Measurements from ENCODE around the gene ALOX15B. TPM values are rescaled to one million over a fixed set of nuclear protein-coding genes. Genes with fewer than 3 reads are reported as not detected.

Gene ALOX15B
- total RNA-seq, 2 experiments from 2014 or later = not detected

DNA sequence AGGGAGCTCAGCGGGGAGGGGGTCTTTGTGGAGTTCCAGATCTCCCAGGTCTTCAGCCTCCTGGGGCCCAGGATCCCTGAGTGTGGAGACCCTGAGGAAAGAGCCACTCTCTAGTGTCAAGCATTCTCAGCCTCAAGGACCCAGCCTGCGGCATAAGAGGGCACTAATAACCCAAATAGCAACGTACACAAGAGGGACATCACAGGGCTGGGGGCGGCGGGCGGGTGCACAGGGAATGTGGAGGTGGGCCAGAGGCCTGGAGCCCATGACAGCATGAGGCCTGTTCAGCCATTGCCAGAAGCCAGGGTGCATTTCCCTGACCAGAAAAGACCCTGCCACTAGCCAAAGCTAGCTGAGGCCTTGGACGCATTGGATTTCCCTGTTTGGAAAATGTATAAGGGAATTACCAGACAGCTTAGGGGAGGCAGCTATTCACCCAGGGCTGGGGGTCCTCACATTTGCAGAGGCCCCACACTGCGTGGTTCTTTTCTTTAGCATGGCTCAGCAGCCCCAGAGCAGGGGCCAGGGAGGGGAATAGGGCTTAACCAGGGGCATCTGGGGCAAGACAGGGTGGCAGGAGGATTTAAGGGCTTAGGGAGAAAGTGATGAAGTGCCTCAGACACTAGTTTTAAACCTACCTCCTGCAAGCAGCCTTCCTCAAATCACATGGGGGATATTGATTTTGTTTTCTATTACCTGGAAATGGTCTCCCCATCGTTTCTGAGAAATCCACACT, 13.5 kb upstream of the ALOX15B start:
- ChIA-PET CTCF (interaction anchor here (0.6 to 1.1 kb wide), 2 partner anchors 110 to 304 kb away, joined by 3 read pairs; no protein-coding TSS in a partner anchor), POLR2A (no interaction called here)

DNA sequence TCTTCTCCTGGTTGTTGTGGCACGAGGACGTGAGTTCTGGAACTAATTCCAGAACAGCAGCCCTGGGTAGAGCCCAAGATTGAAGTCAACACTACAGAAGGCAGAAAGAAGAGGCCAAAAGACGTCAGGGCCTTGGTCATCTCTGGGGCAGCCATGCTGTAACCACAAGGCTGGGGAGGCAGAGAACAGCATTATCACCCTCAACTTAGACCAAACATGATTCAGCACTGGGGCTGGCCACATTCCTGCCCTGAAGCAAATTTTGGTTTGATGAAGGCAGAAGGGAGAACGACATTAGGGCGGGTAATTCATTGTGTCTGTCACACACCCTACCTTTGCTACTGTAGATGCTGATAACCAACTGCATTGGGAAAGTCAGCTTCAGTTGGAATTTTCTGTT, 9.7 kb upstream of the ALOX15B start:
- CTCF ChIA-PET = interaction anchor here (1.3 kb wide), 1 partner anchor 32 kb away, joined by 4 read pairs; no protein-coding TSS in a partner anchor
- POLR2A ChIA-PET = no interaction called here

DNA sequence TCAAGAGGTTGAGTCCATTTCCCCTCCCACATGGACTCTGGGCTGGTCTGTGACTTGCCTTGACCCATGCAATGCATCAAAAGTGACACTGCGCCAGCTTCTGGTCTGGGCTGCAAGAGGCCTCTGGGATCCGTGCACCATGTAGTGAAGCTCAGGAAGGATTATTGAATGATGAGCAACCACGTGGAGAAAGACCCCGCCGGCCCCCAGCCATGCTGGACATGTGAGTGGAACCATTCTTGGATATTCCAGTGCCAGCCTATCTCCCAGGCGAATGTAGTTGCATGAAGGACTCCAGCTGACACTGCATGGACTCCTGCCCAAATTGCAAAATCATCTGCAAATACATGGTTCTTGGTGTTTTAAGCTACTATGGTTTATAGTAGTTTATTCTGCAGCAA, 7.6 kb upstream of the ALOX15B start:
- ChIA-PET CTCF (interaction anchor here (0.6 to 1.1 kb wide), 2 partner anchors 10 to 383 kb away, joined by 3 read pairs; no protein-coding TSS in a partner anchor), POLR2A (no interaction called here)

DNA sequence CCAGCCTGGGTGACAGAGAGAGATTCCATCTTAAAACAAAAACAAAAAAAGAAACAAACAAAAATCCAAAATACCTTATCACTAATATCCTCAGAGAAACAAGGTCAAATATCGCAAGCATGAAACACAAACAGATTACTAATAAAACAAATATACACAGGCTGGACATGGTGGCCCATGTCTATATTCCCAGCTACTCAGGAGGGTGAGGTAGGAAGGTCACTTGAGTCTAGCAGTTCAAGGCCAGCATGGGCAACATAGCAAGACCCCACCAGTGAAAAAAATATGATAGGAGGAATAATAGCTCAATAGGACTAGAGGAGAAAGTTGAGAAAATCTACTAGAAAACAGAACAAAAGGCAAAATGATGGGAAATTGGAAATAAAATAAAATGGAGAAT, 6.9 kb upstream of the ALOX15B start:
- POLR2A ChIA-PET = no interaction called here
- CTCF ChIA-PET = interaction anchor here (1.1 kb wide), 1 partner anchor 9 kb away, joined by 3 read pairs; no protein-coding TSS in a partner anchor

DNA sequence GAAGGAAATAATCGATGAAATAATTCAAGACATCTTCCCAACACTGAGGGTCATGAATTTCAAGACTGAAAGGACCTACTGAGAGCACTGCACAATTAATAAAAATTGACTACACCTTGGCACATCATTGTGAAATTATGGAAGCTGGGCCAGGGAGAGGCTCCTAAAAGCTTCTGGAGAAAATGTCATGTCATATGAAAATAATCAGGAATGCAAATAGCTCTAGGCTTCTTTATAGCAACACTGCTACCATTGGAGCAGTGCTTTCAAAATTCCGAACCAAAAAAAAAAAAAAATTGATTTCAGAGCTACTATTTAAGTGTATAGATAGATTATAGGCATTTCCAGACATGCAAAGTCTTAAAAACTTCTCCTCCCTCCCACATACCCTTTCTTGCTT, 6.4 kb upstream of the ALOX15B start:
- ChIA-PET POLR2A (no interaction called here), CTCF (interaction anchor here (1.1 kb wide), 1 partner anchor 9 kb away, joined by 3 read pairs; no protein-coding TSS in a partner anchor)

DNA sequence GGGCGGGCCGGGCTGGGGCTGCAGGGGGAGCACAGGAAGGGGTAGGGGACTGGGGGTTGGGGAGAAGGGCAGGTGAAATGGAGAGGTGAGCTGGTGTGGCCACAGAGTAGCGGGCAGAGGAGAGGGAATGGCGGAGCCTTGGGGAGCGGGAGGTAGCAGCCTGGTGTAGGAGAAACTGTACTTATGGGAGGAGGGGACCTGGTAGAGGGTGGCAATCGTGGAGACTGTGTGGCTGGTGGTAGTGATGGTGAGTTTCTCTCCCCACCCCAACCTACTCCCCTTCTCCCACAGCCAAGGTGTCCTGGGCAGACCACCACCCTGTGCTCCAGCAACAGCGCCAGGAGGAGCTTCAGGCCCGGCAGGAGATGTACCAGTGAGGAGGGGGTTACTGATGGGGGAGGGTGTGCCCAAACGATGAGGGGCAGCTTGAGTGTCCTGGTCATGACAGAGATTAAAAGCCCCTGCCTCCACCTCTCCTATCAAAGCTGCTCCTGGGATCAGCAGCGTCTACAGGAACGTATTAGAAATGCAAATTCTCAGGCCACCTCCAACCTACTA, 831 bp downstream of the ALOX15B start:
- CTCF ChIA-PET = interaction anchor here (0.5 to 1.1 kb wide), 5 partner anchors 19 to 218 kb away, joined by 3 to 5 read pairs (median 3); no protein-coding TSS in a partner anchor
- POLR2A ChIA-PET = no interaction called here

DNA sequence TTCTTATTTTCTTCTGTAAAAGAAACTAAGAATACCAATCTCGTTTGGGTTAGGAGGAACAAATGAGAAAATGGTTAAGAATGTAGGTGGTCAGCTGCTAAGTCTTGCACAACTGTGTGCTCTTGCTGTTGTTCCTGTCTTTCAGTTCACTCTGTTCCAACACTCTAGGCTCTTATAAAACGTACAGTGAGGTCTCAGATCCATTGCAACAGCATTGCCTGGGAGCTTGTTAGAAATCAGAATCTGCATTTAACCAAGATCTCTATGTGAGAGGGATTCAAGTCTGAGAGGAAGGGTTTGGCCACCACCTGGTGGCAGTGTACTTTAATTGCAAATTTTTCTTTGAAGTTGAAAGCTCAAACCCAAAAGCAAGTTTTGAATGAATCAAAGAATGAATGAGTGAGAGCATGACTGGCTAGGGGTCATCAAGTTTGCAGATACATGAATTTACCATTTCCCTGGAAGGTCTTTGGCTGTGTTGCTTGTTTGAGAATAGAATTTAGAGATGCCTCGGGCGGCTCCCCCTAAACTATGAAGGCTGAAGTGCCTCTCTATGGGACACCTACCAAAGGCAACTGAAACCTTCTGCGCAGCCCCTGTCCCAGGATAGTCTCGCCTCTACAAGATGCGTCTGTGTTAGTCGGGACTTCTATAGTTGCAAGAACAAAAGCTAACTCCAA, 2.5 kb downstream of the ALOX15B start:
- POLR2A ChIA-PET = no interaction called here
- CTCF ChIA-PET = interaction anchor here (0.5 to 2.5 kb wide), 20 partner anchors 9 to 567 kb away, joined by 3 to 14 read pairs (median 4); partner anchors contain the start of gene GUCY2D

DNA sequence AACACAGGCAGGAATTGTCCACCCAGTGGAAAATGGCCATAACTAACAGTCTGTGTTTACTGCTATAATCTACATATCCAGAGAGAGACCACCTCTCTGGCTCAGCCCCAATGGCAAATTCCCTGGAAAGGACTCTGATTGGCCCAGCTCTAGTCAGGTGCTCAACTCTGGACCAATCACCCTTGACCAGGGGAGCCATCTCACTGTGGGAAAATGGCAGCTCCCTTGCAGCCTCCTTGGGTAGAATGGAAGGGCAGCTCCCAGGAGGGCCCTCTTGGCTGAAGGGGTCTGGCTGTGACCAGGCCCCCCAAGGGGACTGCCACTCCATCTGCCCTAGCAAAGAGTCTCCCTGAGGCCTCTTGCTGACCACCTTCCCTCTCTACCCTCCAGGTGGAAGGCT, 3.1 kb downstream of the ALOX15B start:
- ChIA-PET CTCF (interaction anchor here (0.5 to 2.5 kb wide), 19 partner anchors 10 to 567 kb away, joined by 3 to 14 read pairs (median 4); partner anchors contain the start of gene GUCY2D), POLR2A (no interaction called here)

DNA sequence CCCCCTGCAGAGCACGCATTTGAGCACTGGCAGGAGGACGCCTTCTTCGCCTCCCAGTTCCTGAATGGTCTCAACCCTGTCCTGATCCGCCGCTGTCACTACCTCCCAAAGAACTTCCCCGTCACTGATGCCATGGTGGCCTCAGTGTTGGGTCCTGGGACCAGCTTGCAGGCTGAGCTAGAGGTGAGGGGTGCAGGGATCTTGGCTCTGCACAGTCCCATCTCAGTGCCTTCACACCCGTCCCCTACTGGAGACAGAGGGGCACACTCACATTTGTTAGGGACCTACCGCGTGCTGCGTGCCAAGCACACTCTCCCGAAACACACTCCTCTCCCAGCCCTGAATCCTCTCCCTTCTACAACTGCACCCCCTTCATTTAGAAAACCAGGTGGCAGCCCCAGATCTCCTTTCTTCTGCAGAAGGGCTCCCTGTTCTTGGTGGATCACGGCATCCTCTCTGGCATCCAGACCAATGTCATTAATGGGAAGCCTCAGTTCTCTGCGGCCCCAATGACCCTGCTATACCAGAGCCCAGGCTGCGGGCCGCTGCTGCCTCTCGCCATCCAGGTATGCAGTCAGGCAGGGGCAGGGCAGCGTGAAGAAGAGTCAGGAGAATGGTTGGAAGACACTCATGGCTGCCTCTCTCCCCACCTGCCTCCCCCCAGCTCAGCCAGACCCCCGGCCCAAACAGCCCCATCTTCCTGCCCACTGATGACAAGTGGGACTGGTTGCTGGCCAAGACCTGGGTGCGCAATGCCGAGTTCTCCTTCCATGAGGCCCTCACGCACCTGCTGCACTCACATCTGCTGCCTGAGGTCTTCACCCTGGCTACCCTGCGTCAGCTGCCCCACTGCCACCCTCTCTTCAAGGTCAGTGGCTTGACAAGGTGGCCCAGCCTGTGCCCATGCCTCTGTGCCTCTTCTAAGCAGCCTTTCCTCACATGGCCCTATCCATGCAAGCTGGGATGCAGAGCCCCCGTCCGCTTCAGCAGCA, 6.3 kb downstream of the ALOX15B start:
- ChIA-PET POLR2A (no interaction called here), CTCF (interaction anchor here (0.8 to 1.3 kb wide), 3 partner anchors 12 to 301 kb away, joined by 3 to 5 read pairs (median 4); no protein-coding TSS in a partner anchor)

DNA sequence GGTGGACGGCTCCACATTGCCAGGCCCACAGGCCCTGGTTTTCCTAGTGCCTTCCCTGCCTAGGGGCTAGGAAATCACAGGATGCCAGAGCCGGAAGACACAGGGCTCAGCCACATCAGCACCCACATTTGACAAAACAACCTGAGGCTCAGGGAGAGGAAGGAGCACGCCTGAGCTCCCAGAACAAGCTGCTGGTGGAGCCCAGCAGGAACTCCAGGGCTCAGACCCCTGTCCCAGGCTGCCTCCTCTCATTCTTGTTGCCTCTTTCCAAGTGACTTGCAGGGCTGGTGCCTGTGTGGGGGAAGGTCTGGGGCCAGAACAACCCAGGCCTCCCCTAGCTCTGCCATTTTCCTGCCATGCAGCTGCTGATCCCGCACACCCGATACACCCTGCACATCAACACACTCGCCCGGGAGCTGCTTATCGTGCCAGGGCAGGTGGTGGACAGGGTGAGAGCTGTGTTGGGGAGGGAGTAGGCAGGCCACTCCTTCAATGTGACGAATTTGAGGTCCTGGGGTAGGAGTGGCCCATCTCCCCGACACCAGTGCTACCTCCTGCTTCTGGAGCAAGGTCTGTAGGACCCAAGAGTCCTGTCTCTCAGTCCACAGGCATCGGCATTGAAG, 7.6 kb downstream of the ALOX15B start:
- CTCF ChIA-PET = interaction anchor here (0.6 to 1.7 kb wide), 6 partner anchors 11 to 224 kb away, joined by 3 to 7 read pairs (median 4); no protein-coding TSS in a partner anchor
- POLR2A ChIA-PET = no interaction called here

DNA sequence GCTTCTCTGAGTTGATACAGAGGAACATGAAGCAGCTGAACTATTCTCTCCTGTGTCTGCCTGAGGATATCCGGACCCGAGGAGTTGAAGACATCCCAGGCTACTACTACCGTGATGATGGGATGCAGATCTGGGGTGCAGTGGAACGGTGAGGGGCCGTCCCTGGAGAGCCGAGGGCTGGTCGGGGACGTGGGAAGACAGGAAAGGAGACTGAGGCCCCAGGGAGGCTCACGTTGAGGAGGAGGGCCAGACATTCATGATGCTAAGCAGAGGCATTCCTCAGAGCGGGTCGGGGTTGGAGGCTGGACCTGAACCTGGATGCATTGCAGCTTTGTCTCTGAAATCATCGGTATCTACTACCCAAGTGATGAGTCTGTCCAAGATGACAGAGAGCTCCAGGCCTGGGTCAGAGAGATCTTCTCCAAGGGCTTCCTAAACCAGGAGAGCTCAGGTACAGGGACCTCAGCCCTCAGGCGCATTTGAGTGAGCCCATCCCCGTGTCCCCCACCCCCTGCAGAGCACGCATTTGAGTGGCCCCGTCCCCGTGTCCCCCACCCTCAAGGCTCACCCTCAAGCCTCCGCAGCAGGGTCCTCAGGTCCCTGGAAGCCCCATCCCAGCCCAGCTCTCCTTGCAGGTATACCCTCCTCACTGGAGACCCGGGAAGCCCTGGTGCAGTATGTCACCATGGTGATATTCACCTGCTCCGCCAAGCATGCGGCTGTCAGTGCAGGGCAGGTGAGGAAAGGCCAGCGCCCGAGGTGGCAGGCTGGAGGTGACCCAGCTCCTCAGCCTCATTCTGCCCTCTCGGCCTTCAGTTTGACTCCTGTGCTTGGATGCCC, 8.3 kb downstream of the ALOX15B start:
- ChIA-PET POLR2A (no interaction called here), CTCF (interaction anchor here (0.6 to 1.7 kb wide), 7 partner anchors 10 to 224 kb away, joined by 3 to 7 read pairs (median 3); no protein-coding TSS in a partner anchor)

DNA sequence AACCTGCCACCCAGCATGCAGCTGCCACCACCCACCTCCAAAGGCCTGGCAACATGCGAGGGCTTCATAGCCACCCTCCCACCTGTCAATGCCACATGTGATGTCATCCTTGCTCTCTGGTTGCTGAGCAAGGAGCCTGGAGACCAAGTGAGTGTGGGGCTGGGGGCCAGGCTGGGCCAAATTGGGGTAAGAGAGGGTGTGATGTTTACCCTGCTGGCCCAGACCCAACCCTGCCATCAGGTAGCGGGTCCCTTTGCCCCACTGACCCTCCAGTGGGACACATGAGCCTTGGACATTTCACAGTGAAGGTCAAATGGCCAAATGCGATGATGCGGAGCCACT, 8.9 kb downstream of the ALOX15B start:
- ChIA-PET CTCF (interaction anchor here (1.0 to 1.5 kb wide), 3 partner anchors 9 to 13 kb away, joined by 3 to 7 read pairs (median 3); no protein-coding TSS in a partner anchor), POLR2A (no interaction called here)

DNA sequence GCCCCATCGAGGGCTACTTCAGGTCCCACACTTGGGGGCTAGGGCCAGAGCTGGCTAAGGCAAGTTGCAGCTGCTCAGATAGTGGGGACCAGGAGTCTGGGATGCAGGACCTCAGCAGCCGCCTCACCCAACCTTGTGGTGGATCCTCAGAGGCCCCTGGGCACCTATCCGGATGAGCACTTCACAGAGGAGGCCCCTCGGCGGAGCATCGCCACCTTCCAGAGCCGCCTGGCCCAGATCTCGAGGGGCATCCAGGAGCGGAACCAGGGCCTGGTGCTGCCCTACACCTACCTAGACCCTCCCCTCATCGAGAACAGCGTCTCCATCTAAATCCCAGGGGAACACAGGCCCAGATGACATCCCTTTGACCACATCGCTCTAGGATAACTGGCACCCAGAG, 9.4 kb downstream of the ALOX15B start:
- POLR2A ChIA-PET = no interaction called here
- CTCF ChIA-PET = interaction anchor here (1.0 to 1.2 kb wide), 2 partner anchors 9 to 10 kb away, joined by 3 read pairs; no protein-coding TSS in a partner anchor

DNA sequence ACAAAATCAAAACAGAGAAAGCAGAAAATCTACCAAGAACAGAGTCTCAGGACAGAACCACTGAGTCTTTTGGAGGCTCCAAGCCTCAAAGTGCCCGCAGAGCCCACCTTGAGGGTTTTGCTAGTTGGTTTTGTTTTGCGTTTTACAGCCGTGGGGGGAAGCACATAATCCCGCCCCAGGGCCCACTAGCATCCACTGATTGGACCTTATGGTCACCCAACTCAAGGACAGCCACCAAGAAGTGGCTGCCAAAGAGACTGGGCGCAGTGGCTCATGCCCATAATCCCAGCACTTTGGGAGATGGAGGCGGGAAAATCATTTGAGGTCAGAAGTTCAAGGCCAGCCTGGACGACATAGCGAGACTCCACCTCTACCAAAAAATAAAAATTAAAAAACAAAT, 9.9 kb downstream of the ALOX15B start:
- ChIA-PET CTCF (interaction anchor here (0.7 kb wide), 1 partner anchor 46 kb away, joined by 3 read pairs; no protein-coding TSS in a partner anchor), POLR2A (interaction anchor here (0.6 kb wide), 1 partner anchor 67 kb away, joined by 3 read pairs; no protein-coding TSS in a partner anchor)

DNA sequence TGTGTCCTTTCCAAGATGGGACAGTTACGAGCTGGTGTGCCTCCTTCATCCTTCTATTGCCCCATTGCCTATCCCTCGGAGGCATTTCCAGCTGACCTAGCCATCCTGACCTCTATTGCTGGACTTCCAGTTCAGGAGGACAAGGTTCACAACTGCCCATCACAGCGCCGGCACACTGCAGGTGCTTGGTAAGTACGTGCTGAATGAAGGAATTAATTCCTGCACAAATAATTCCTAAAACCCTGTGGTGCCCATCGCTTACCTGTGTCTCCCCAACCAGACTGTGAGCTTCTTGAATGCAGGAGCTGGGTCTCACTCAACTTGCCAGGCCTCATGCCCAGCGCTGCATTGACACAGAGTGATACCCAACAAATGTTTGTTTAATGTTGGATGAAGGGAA, 13.0 kb downstream of the ALOX15B start:
- POLR2A ChIA-PET = no interaction called here
- CTCF ChIA-PET = interaction anchor here (1.1 kb wide), 1 partner anchor 9 kb away, joined by 3 read pairs; no protein-coding TSS in a partner anchor

DNA sequence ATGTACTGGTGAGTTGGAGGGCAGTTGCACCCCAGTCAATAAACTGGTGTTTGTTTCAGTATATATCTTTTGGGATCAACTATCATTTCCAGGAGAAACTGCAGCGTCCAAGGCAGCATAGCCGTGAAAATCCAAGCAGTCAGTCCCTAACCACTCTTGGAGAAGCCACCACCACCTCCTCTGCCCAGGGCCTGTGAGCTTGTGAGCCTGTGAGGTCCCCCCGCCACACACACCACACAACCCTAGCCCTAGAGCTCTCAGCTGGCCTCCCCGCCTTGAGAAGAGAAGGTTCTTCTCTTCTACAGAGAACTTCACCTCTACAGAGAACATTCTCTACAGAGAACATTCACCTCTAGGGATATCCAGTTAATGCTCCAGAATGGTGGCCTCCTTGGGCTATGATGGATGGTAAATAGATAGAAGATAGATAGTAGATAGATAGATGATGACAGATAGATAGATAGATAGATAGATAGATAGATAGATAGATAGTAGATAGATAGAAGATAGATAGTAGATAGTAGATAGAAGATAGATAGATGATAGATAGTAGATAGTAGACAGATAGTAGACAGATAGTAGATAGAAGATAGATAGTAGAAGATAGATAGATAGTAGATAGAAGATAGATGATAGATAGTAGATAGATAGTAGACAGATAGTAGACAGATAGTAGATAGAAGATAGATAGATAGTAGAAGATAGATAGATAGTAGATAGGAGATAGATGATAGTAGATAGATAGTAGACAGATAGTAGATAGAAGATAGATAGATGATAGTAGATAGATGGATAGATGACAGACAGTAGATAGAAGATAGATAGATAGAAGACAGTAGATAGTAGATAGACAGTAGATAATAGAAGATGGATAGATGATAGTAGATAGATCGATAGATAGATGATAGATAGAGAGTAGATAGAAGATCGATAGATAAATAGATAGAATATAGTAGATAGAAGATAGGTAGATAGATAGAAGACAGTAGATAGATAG, 13.7 kb downstream of the ALOX15B start:
- ChIA-PET CTCF (no interaction called here), POLR2A (no interaction called here)

Measured in activated CD8-positive, alpha-beta memory T cell treated with anti-CD3 and anti-CD28 coated beads for 36 hours (primary cell).